Skeletal muscle satellite cell (primary cell): ENCODE results near the gene ATG2B.

Source experiments
- H3K27me3 ChIP-seq: 2 replicates; pipeline ENCODE4 v1.7.0; 2013; ENCODE audit warnings: low read length; ENCODE audit not compliant: control insufficient read depth, insufficient read depth
- H3K36me3 ChIP-seq: 2 replicates; pipeline ENCODE4 v1.7.0; 2013; ENCODE audit warnings: mild to moderate bottlenecking, control low read depth, low read length; ENCODE audit not compliant: insufficient read depth
- H3K4me1 ChIP-seq: 2 replicates; pipeline ENCODE4 v1.7.0; 2013; ENCODE audit warnings: low read length; ENCODE audit not compliant: control insufficient read depth, insufficient read depth
- H3K4me2 ChIP-seq: 2 replicates; pipeline ENCODE4 v1.7.0; 2013; ENCODE audit warnings: mild to moderate bottlenecking, low read length
- H3K4me3 ChIP-seq: 2 replicates; pipeline ENCODE4 v1.7.0; 2013; ENCODE audit warnings: low read length
- H3K9ac ChIP-seq: 2 replicates; pipeline ENCODE4 v1.7.0; 2013; ENCODE audit warnings: mild to moderate bottlenecking, low read depth, low read length, moderate library complexity
- H3K9me3 ChIP-seq: replicated peaks from 2 replicates; pipeline ENCODE4 v1.7.0; 2013; ENCODE audit warnings: mild to moderate bottlenecking, control low read depth, low read length
- small RNA-seq: library from RNA; depleted of rRNA; stranded (forward); fragments of <200 nt; gene quantifications from one replicate; pipeline ENCODE3, GENCODE V24; 2012

Gene ATG2B

GRCh38 chr14:96233661-96234060 is 129.5 kb downstream of the ATG2B start:
- H3K9me3 ChIP-seq, result no peaks in the 10 kb centered on the region
- no peaks in the 10 kb centered on the region for H3K36me3 ChIP-seq
- H3K4me3 ChIP-seq, result no peak overlapping the region
- no peak overlapping the region for H3K4me2 ChIP-seq
- peaks cover 6% of the 10 kb centered on the region for H3K27me3 ChIP-seq
- no peak overlapping the region for H3K9ac ChIP-seq
- peaks cover 5% of the 10 kb centered on the region for H3K4me1 ChIP-seq

GRCh38 chr14:96232506-96232905 is 130.6 kb downstream of the ATG2B start:
- no peaks in the 10 kb centered on the region for H3K36me3 ChIP-seq
- no peak overlapping the region for H3K4me3 ChIP-seq
- no peak overlapping the region for H3K9ac ChIP-seq
- no peaks in the 10 kb centered on the region for H3K9me3 ChIP-seq
- H3K4me2 ChIP-seq, result no peak overlapping the region
- H3K27me3 ChIP-seq, result peaks cover 6% of the 10 kb centered on the region
- H3K4me1 ChIP-seq, result peaks cover 5% of the 10 kb centered on the region

GRCh38 chr14:96231526-96232130 is 131.5 kb downstream of the ATG2B start:
- peaks cover 5% of the 10 kb centered on the region for H3K4me1 ChIP-seq
- H3K4me3 ChIP-seq, result no peak overlapping the region
- no peak overlapping the region for H3K9ac ChIP-seq
- H3K9me3 ChIP-seq, result no peaks in the 10 kb centered on the region
- no peak overlapping the region for H3K4me2 ChIP-seq
- H3K36me3 ChIP-seq, result no peaks in the 10 kb centered on the region
- peaks cover 6% of the 10 kb centered on the region for H3K27me3 ChIP-seq

GRCh38 chr14:96231056-96231455 is 132.1 kb downstream of the ATG2B start:
- Histone ChIP-seq H3K27me3 (peaks cover 3% of the 10 kb centered on the region), H3K4me3 (no peak overlapping the region), H3K36me3 (no peaks in the 10 kb centered on the region), H3K4me1 (peaks cover 6% of the 10 kb centered on the region), H3K9ac (no peak overlapping the region), H3K9me3 (no peaks in the 10 kb centered on the region), H3K4me2 (no peak overlapping the region)

GRCh38 chr14:96229315-96229714 is 133.8 kb downstream of the ATG2B start:
- H3K4me2 ChIP-seq, result no peak overlapping the region
- H3K27me3 ChIP-seq, result no peaks in the 10 kb centered on the region
- no peak overlapping the region for H3K4me3 ChIP-seq
- no peaks in the 10 kb centered on the region for H3K9me3 ChIP-seq
- H3K4me1 ChIP-seq, result peaks cover 5% of the 10 kb centered on the region
- H3K9ac ChIP-seq, result no peak overlapping the region
- no peaks in the 10 kb centered on the region for H3K36me3 ChIP-seq

Small RNA genes lying within 50 kb of the gene (small RNA-seq; reads per million reads assigned to genes)
- gene RNU2-33P, result 5.9 reads per million, percentile 87 among the genes with 10 or more reads in this experiment
